LoVo (cell line): ENCODE results near the gene RAB36.

Experiments used
- DNase-seq: peaks from one replicate; pipeline ENCODE4 v3.0.0-alpha.2; 2016; ENCODE audit warnings: low spot score

Gene RAB36

GRCh38 chr22:23206915-23207314 is 61.6 kb downstream of the RAB36 start:
- no peak for DNase-seq

GRCh38 chr22:23207729-23208393 is 62.6 kb downstream of the RAB36 start:
- DNase-seq: no peak

GRCh38 chr22:23210428-23211170 is 65.3 kb downstream of the RAB36 start:
- DNase-seq: no peak

- DNase-seq: no peak
Observed at GRCh38 chr22:23211622-23212021, 66.3 kb downstream of the RAB36 start.

- no peak for DNase-seq
Observed at GRCh38 chr22:23212061-23213021, 67.1 kb downstream of the RAB36 start.

- DNase-seq: no peak
Observed at GRCh38 chr22:23213022-23213555, 67.8 kb downstream of the RAB36 start.

GRCh38 chr22:23213581-23214334 is 68.5 kb downstream of the RAB36 start:
- DNase-seq: no peak
